Pancreas (tissue), 10 donors: ENCODE measurements around the gene LYPLA2. TPM values are rescaled to one million over a fixed set of nuclear protein-coding genes. Genes with fewer than 3 reads are reported as not detected.
A peak's percentile ranks its signal among the peaks of the same experiment; 100 is the strongest.

Source experiments
- ATAC-seq, 4 donors: fragments of 200-7000 bp; cut with Tn5 transposase; one replicate each; pipeline versions ENCODE4 v1.8.0 to v1.9.1; 2020; ENCODE audit warnings: mild to moderate bottlenecking in 4 of 4, moderate library complexity in 4 of 4
- DNase-seq, 6 donors: peaks; one replicate each; pipeline ENCODE4 v3.0.0-alpha.2; 2020
- FAIRE-seq: peaks from 2 replicates; lab custom pipeline; 2012; peaks lifted over from hg19 to GRCh38; lab: Jason Lieb, UNC
- H3K27ac ChIP-seq, 4 donors: fragments of 200-600 bp; sonication (generic); 1 replicate in 3 of 4; 2 replicates in 1 of 4; pipeline versions ENCODE4 v1.5.0 to v1.8.0; 2020
- H3K27me3 ChIP-seq, 4 donors: fragments of 200-600 bp; one replicate each; pipeline ENCODE4 v1.8.0; 2021
- H3K36me3 ChIP-seq, 3 donors: fragments of 200-600 bp; sonication (generic) in 1 of 3; one replicate each; pipeline versions ENCODE4 v1.5.0 to v1.8.0; 2020 to 2021
- H3K4me1 ChIP-seq, 3 donors: fragments of 200-600 bp; one replicate each; pipeline ENCODE4 v1.8.0; 2021
- H3K4me3 ChIP-seq, 4 donors: fragments of 200-600 bp; sonication (generic) in 2 of 4; one replicate each; pipeline versions ENCODE4 v1.5.0 to v1.8.0; 2020 to 2021
- H3K9me3 ChIP-seq, 4 donors: fragments of 200-600 bp; one replicate each; pipeline ENCODE4 v1.8.0; 2021
- CTCF ChIP-seq, 4 donors: fragments of 200-600 bp; sonication (generic) in 3 of 4; IDR thresholded peaks; one replicate each; pipeline versions ENCODE4 v1.5.0 to v1.8.0; 2021; ENCODE audit warnings: antibody characterized with exemption in 4 of 4
- WGBS, 2 donors: extraction: QIAGEN DNeasy Blood & Tissue Kit; methylation state at CpG; one replicate each; pipeline ENCODE4 v1.1.7; 2013; 5-methylcytosine and 5-hydroxymethylcytosine counted together
- intact Hi-C, 3 donors: fragments of 100-400 bp; cut with DNase I; formaldehyde crosslinking; loops; one replicate each; pipeline versions ENCODE4 v1.11.1 to v1.14.2; 2022
- polyA plus RNA-seq, 2 donors: library from polyadenylated mRNA; stranded (reverse); fragments of 200-250 nt; gene quantifications; one replicate each; pipeline ENCODE4 v1.2.3, GENCODE V29; 2013
- total RNA-seq, 6 donors: library from RNA; stranded (reverse); fragmentation: NEBNext Ultra II Directional in 4 of 6; extraction: Animal tissue kit (Norgen Biotek cat#: 25700) in 4 of 6; gene quantifications; one replicate each; pipeline versions ENCODE4 v1.2.1 to v1.2.4, GENCODE V29; 2021 to 2023
- donor health status: healthy with polysubstance abuse.
- donor health status: DM: no; HTN: no; CAD: no; lungs with moderate emphysema.
- donor health status: DM: no; HTN: no; CAD: no.
- donor health status: control.
- donor health status: control.
- donor health status: Bipolar disorder and iron deficiency.
- donor health status: DM: yes; HTN: yes; CAD: no.
- donor health status: DM: no; HTN: no; CAD: no.
- donor health status: DM: no; HTN: no; CAD: no.
- donor health status: DM: yes; HTN: yes; CAD: no.

LYPLA2 gene
- total and polyA plus RNA-seq, 8 donors: 13.6 to 45.4 (median 22.9) TPM

GRCh38 chr1:23787701-23788100 lies 3.2 kb upstream of the LYPLA2 start:
- peaks cover 0 to 8% (median 5%) of the 10 kb centered on the region in 3 donors for H3K4me1 ChIP-seq
- H3K27ac ChIP-seq: no peak overlapping the region
- FAIRE-seq: no peak
- H3K27me3 ChIP-seq: no peaks in the 10 kb centered on the region
- intact Hi-C loops: no loop called here
- H3K36me3 ChIP-seq: peaks cover 0 to 21% (median 14%) of the 10 kb centered on the region in 3 donors
- WGBS, 2 donors: 94 to 98% methylated on average over 3 of the region's 3 CpGs
- DNase-seq: no peak
- no peak for ATAC-seq
- H3K9me3 ChIP-seq: no peaks in the 10 kb centered on the region
- no peak overlapping the region for H3K4me3 ChIP-seq
- TF ChIP-seq CTCF (IDR thresholded peaks at IDR 0.05): no peak

- DNase-seq: no peak
- FAIRE-seq: no peak
These were observed 2.2 kb upstream of the LYPLA2 start for GRCh38 chr1:23788695-23789094.

GRCh38 chr1:23791516-23792047 lies 637 bp downstream of the LYPLA2 start:
- Histone ChIP-seq H3K4me3 (peak overlapping the region; percentile 51 to 76 (median 61)), H3K27me3 (no peaks in the 10 kb centered on the region), H3K4me1 (peaks cover 0 to 12% (median 5%) of the 10 kb centered on the region in 3 donors), H3K27ac (peak overlapping the region in 2 of 4 donors; percentile 6 to 17), H3K9me3 (no peaks in the 10 kb centered on the region), H3K36me3 (peaks cover 0 to 10% (median 6%) of the 10 kb centered on the region in 3 donors)
- intact Hi-C loops: no loop called here
- ATAC-seq (peak; percentile 14 to 38 (median 25)), DNase-seq (peak in 3 of 6 donors; percentile 24 to 53 (median 36)), FAIRE-seq (no peak)
- WGBS, 2 donors: 1% methylated on average over 15 of the region's 15 CpGs
- no peak for TF ChIP-seq CTCF (IDR thresholded peaks at IDR 0.05)

More at GRCh38 chr1:23788695-23789094, 2.2 kb upstream of the LYPLA2 start:
- H3K27me3 ChIP-seq: no peaks in the 10 kb centered on the region
- no peaks in the 10 kb centered on the region for H3K9me3 ChIP-seq
- peaks cover 0 to 12% (median 5%) of the 10 kb centered on the region in 3 donors for H3K4me1 ChIP-seq
- TF ChIP-seq CTCF (IDR thresholded peaks at IDR 0.05): no peak
- H3K36me3 ChIP-seq: peaks cover 0 to 21% (median 14%) of the 10 kb centered on the region in 3 donors
- H3K4me3 ChIP-seq: no peak overlapping the region
- H3K27ac ChIP-seq: no peak overlapping the region
- WGBS, 2 donors: 96 to 97% methylated on average over 3 of the region's 3 CpGs
- ATAC-seq: no peak
- intact Hi-C loops: no loop called here

GRCh38 chr1:23792151-23792945 lies 1.4 kb downstream of the LYPLA2 start:
- Histone ChIP-seq H3K9me3 (no peaks in the 10 kb centered on the region), H3K36me3 (peaks cover 0 to 2% (median under 1%) of the 10 kb centered on the region in 3 donors), H3K4me1 (peaks cover 0 to 12% (median 5%) of the 10 kb centered on the region in 3 donors), H3K27me3 (no peaks in the 10 kb centered on the region), H3K4me3 (peak overlapping the region in 2 of 4 donors; percentile 56 to 66), H3K27ac (no peak overlapping the region)
- DNase-seq (peak in 1 of 6 donors; percentile 70), FAIRE-seq (no peak), ATAC-seq (no peak)
- WGBS, 2 donors: 63 to 68% methylated on average over 17 to 19 of the region's 19 CpGs
- TF ChIP-seq CTCF (IDR thresholded peaks at IDR 0.05): no peak
- intact Hi-C loops: no loop called here
